Neuronal stem cell (in vitro differentiated cells): ENCODE measurements around the gene MFRP.

Experiments used
- DNase-seq: peaks from one replicate; pipeline ENCODE4 v3.0.0-alpha.2; 2013; ENCODE audit warnings: low spot score
- H2AFZ ChIP-seq: one replicate; pipeline ENCODE4 v1.6.1; 2013; ENCODE audit warnings: mild to moderate bottlenecking, low read length, inconsistent platforms
- H2AK5ac ChIP-seq: 2 replicates; pipeline ENCODE4 v1.6.1; 2013; ENCODE audit warnings: low read depth, mild to moderate bottlenecking, inconsistent platforms, low read length, moderate library complexity, mixed read lengths
- H2BK120ac ChIP-seq: 2 replicates; pipeline ENCODE4 v1.6.1; 2013; ENCODE audit warnings: low read depth, mild to moderate bottlenecking, inconsistent platforms, low read length, moderate library complexity, mixed read lengths
- H2BK12ac ChIP-seq: one replicate; pipeline ENCODE4 v1.6.1; 2013; ENCODE audit warnings: low read length, inconsistent platforms
- H2BK15ac ChIP-seq: 2 replicates; pipeline ENCODE4 v1.6.1; 2013; ENCODE audit warnings: mild to moderate bottlenecking, low read length, inconsistent platforms, mixed read lengths
- H2BK5ac ChIP-seq: one replicate; pipeline ENCODE4 v1.6.1; 2013; ENCODE audit warnings: inconsistent platforms, mild to moderate bottlenecking, low read length, moderate library complexity
- H3K14ac ChIP-seq: one replicate; pipeline ENCODE4 v1.6.1; 2013; ENCODE audit warnings: low read length, inconsistent platforms
- H3K18ac ChIP-seq: 2 replicates; pipeline ENCODE4 v1.6.1; 2013; ENCODE audit warnings: low read length, inconsistent platforms
- H3K23ac ChIP-seq: 2 replicates; pipeline ENCODE4 v1.6.1; 2013; ENCODE audit warnings: low read depth, mild to moderate bottlenecking, mixed read lengths, low read length, inconsistent platforms; ENCODE audit not compliant: poor library complexity
- H3K27ac ChIP-seq: replicated peaks from 3 replicates; pipeline ENCODE4 v1.5.1; 2013; ENCODE audit warnings: low read length, inconsistent platforms
- H3K27me3 ChIP-seq, 3 experiments: 2 replicates each; pipeline ENCODE4 v1.6.1; 2013; ENCODE audit warnings: low read length in 3 of 3, mild to moderate bottlenecking in 2 of 3, inconsistent platforms in 1 of 3, low read depth in 1 of 3, mixed read lengths in 1 of 3, moderate library complexity in 1 of 3; ENCODE audit not compliant: control insufficient read depth in 3 of 3, insufficient read depth in 3 of 3
- H3K36me3 ChIP-seq, 2 donors: replicated peaks in 1 of 2; 2 replicates each; pipeline ENCODE4 v1.6.1; 2013; ENCODE audit warnings: low read length in 2 of 2; ENCODE audit not compliant: control insufficient read depth in 2 of 2, insufficient read depth in 2 of 2
- H3K4ac ChIP-seq: 2 replicates; pipeline ENCODE4 v1.6.1; 2013; ENCODE audit warnings: inconsistent platforms, mild to moderate bottlenecking, low read length, moderate library complexity
- H3K4me1 ChIP-seq, 2 donors: 1 replicate in 1 of 2; 2 replicates in 1 of 2; pipeline ENCODE4 v1.6.1; 2013; ENCODE audit warnings: low read length in 2 of 2, low read depth in 1 of 2; ENCODE audit not compliant: control insufficient read depth in 2 of 2, insufficient read depth in 1 of 2
- H3K4me2 ChIP-seq: one replicate; pipeline ENCODE4 v1.6.1; 2013; ENCODE audit warnings: mild to moderate bottlenecking, low read length, inconsistent platforms; ENCODE audit not compliant: insufficient read depth, poor library complexity, severe bottlenecking
- H3K4me3 ChIP-seq, 2 donors: 2 replicates each; pipeline ENCODE4 v1.5.1; 2013; ENCODE audit warnings: low read length in 2 of 2, mild to moderate bottlenecking in 2 of 2, inconsistent platforms in 1 of 2, moderate library complexity in 1 of 2
- H3K79me1 ChIP-seq: one replicate; pipeline ENCODE4 v1.6.1; 2013; ENCODE audit warnings: low read depth, mild to moderate bottlenecking, inconsistent platforms, low read length, moderate library complexity
- H3K9ac ChIP-seq: one replicate; pipeline ENCODE4 v1.6.1; 2013; ENCODE audit warnings: mild to moderate bottlenecking, low read depth, low read length, inconsistent platforms; ENCODE audit not compliant: poor library complexity
- H3K9me3 ChIP-seq, 2 donors: replicated peaks in 1 of 2; 2 replicates each; pipeline versions ENCODE3 to v1.6.1; 2013; ENCODE audit warnings: low read length in 2 of 2, mild to moderate bottlenecking in 2 of 2, inconsistent platforms in 1 of 2, low read depth in 1 of 2, mixed read lengths in 1 of 2, moderate library complexity in 1 of 2; ENCODE audit not compliant: control insufficient read depth in 2 of 2, insufficient read depth in 1 of 2
- H4K8ac ChIP-seq: one replicate; pipeline ENCODE4 v1.6.1; 2013; ENCODE audit warnings: low read depth, mild to moderate bottlenecking, inconsistent platforms, low read length, moderate library complexity
- H4K91ac ChIP-seq: one replicate; pipeline ENCODE4 v1.6.1; 2013; ENCODE audit warnings: low read length, low read depth, mild to moderate bottlenecking, inconsistent platforms; ENCODE audit not compliant: poor library complexity
- WGBS, 2 donors: extraction: QIAGEN DNeasy Blood & Tissue Kit; methylation state at CpG; one replicate each; pipeline ENCODE4 v1.1.7; 2013; ENCODE audit warnings: missing lambda C conversion rate in 2 of 2, mixed read lengths in 1 of 2; ENCODE audit not compliant: insufficient read length in 2 of 2, insufficient replicate concordance in 1 of 2; ENCODE audit errors: extremely low coverage in 2 of 2; 5-methylcytosine and 5-hydroxymethylcytosine counted together

The MFRP gene

GRCh38 chr11:119334174-119334930 lies 12.2 kb downstream of the MFRP start, which contains the start of gene RNF26:
Gene RNF26 (plus strand): TSS chr11:119334527. CDS start chr11:119335123, 596 bp downstream.
- Histone ChIP-seq H3K9ac (peak within 1 kb of the TSS; percentile 97), H3K4me1 (peaks cover 24 to 42% of the 10 kb centered on the region in 2 donors), H3K9me3 (no peaks in the 10 kb centered on the region), H2AK5ac (peak within 1 kb of the TSS; percentile 78), H2BK120ac (no peak within 1 kb of the TSS), H3K4me3 (peak within 1 kb of the TSS; percentile 86 to 98), H4K8ac (peak within 1 kb of the TSS; percentile 78), H2BK15ac (peak within 1 kb of the TSS; percentile 40), H3K79me1 (peaks cover 20% of the 10 kb centered on the region), H3K27ac (peak within 1 kb of the TSS; percentile 80), H3K36me3 (peaks cover 16% of the 10 kb centered on the region in 2 donors), H3K23ac (peak within 1 kb of the TSS; percentile 70), H3K27me3 (peaks cover 1 to 4% (median 3%) of the 10 kb centered on the region in 3 experiments), H3K18ac (peak within 1 kb of the TSS; percentile 92), H3K4ac (peak within 1 kb of the TSS; percentile 80), H2AFZ (peak within 1 kb of the TSS; percentile 84), H3K4me2 (peak within 1 kb of the TSS; percentile 68), H2BK5ac (peak within 1 kb of the TSS; percentile 88), H3K14ac (no peak within 1 kb of the TSS), H2BK12ac (peak within 1 kb of the TSS; percentile 44), H4K91ac (no peak within 1 kb of the TSS)
- no CpG with 5 or more reads among the region's 54 CpGs for WGBS, 2 donors
- DNase-seq, result peak; percentile 99

- Histone ChIP-seq H2BK15ac (no peak overlapping the region), H4K8ac (no peak overlapping the region), H3K4me1 (peaks cover 14 to 27% of the 10 kb centered on the region in 2 donors), H2BK120ac (no peak overlapping the region), H3K9ac (no peak overlapping the region), H3K14ac (no peak overlapping the region), H3K4me2 (no peak overlapping the region), H3K18ac (no peak overlapping the region), H3K23ac (no peak overlapping the region), H2AK5ac (no peak overlapping the region), H2BK12ac (no peak overlapping the region), H3K27me3 (peaks cover 0 to 4% (median 0%) of the 10 kb centered on the region in 3 experiments), H3K4me3 (no peak overlapping the region), H3K27ac (peak overlapping the region; percentile 76), H3K36me3 (peaks cover 13 to 16% of the 10 kb centered on the region in 2 donors), H3K9me3 (no peaks in the 10 kb centered on the region), H3K4ac (no peak overlapping the region), H3K79me1 (peaks cover 20% of the 10 kb centered on the region), H2BK5ac (no peak overlapping the region), H4K91ac (no peak overlapping the region), H2AFZ (peak overlapping the region; percentile 75)
- no CpG with 5 or more reads among the region's 4 CpGs for WGBS, 2 donors
- no peak for DNase-seq
Measured at GRCh38 chr11:119332111-119332765, 14.3 kb downstream of the MFRP start.

DNA sequence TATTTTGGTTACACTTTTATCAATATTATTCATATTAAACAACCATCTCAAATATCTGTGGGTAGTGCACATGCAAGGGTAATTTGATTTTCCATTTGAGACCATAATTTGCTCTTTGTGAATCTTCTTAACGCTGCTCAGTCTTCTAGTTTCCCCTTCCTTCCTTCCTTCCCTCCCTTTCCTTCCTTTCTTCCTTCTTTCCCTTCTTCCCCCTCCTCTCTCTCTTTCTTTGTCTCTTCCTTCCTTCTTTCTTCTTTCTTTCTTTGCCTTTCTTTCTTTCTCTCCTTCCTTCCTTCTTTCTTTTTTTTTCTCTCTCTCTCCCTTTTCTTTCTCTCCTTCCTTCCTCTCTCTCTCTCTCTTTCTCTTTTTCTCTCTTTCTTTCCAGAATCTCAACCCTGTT lies 16.3 kb downstream of the MFRP start:
- H2BK5ac ChIP-seq, result no peak overlapping the region
- H3K4ac ChIP-seq, result no peak overlapping the region
- H4K8ac ChIP-seq, result no peak overlapping the region
- no peak overlapping the region for H3K4me3 ChIP-seq
- no CpG with 5 or more reads among the region's 1 CpG for WGBS, 2 donors
- no peaks in the 10 kb centered on the region for H3K9me3 ChIP-seq
- no peak overlapping the region for H2BK120ac ChIP-seq
- H4K91ac ChIP-seq, result no peak overlapping the region
- no peak overlapping the region for H3K27ac ChIP-seq
- H2AK5ac ChIP-seq, result no peak overlapping the region
- H2BK15ac ChIP-seq, result no peak overlapping the region
- peaks cover 0 to 4% (median 0%) of the 10 kb centered on the region in 3 experiments for H3K27me3 ChIP-seq
- no peak for DNase-seq
- no peak overlapping the region for H3K18ac ChIP-seq
- H3K14ac ChIP-seq, result no peak overlapping the region
- H2AFZ ChIP-seq, result no peak overlapping the region
- H3K36me3 ChIP-seq, result no peaks in the 10 kb centered on the region
- peaks cover 7% of the 10 kb centered on the region for H3K79me1 ChIP-seq
- no peak overlapping the region for H2BK12ac ChIP-seq
- H3K23ac ChIP-seq, result no peak overlapping the region
- H3K4me2 ChIP-seq, result no peak overlapping the region
- H3K4me1 ChIP-seq, result peaks cover 6 to 17% of the 10 kb centered on the region in 2 donors
- H3K9ac ChIP-seq, result no peak overlapping the region

DNA sequence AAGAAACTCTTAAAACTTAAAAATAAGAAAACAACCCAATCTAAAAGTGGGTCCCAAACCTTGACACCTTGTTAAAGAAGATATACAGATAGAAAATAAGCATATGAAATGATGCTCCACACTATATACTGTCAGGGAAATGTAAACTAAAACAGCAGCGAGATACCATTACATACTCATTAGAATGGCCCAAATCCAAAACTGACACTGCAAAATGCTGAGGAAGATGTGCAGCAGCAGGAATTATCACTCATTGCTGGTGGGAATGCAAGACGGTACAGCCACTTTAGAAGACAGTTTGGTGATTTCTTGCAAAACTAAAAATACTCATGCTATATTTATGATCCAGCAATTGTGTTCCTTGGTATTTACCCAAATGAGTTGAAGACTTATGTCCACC lies 17.2 kb downstream of the MFRP start:
- Histone ChIP-seq H3K36me3 (no peaks in the 10 kb centered on the region), H4K91ac (no peak overlapping the region), H2BK120ac (no peak overlapping the region), H2AK5ac (no peak overlapping the region), H3K4ac (no peak overlapping the region), H2BK12ac (no peak overlapping the region), H3K14ac (no peak overlapping the region), H3K27me3 (peaks cover 0 to 4% (median 0%) of the 10 kb centered on the region in 3 experiments), H3K4me3 (no peak overlapping the region), H3K4me2 (no peak overlapping the region), H3K18ac (no peak overlapping the region), H3K9me3 (no peaks in the 10 kb centered on the region), H2AFZ (no peak overlapping the region), H3K79me1 (no peaks in the 10 kb centered on the region), H4K8ac (no peak overlapping the region), H2BK15ac (no peak overlapping the region), H3K23ac (no peak overlapping the region), H3K9ac (no peak overlapping the region), H2BK5ac (no peak overlapping the region), H3K27ac (no peak overlapping the region), H3K4me1 (peaks cover 0 to 13% of the 10 kb centered on the region in 2 donors)
- WGBS, 2 donors, result no CpG with 5 or more reads among the region's 2 CpGs
- no peak for DNase-seq
